GM19023 (cell line): Measurements from ENCODE around the gene HBP1.

Experiments
- ATAC-seq: cut with Tn5 transposase; IDR thresholded peaks from one replicate; pipeline ENCODE4 v1.9.1; 2021; ENCODE audit warnings: mild to moderate bottlenecking, moderate library complexity; ENCODE audit not compliant: unreplicated experiment

Gene HBP1

GRCh38 chr7:107181172-107181571 is 12.4 kb downstream of the HBP1 start:
- no peak for ATAC-seq

DNA sequence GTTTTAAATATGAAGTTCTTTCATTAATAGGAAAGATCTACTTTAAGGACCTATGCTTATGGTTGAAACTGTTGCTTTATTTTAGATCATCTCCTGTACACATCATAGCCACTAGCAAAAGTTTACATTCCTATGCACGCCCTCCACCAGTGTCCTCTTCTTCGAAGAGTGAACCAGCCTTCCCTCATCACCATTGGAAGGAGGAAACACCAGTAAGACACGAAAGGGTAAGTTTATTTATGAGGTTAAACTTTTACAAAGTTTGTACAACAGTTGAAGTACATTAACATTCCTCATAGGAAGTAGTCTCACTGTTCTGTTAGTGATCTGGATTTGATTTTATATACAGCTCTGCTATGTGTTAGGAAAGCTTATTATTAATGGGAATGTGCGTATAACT is 16.9 kb downstream of the HBP1 start:
- ATAC-seq, result no peak

GRCh38 chr7:107186240-107186639 is 17.4 kb downstream of the HBP1 start:
- ATAC-seq, result no peak

- no peak for ATAC-seq
Measured at GRCh38 chr7:107187774-107188173, 19.0 kb downstream of the HBP1 start.

- ATAC-seq, result no peak
Measured at GRCh38 chr7:107190090-107190489, 21.3 kb downstream of the HBP1 start.

GRCh38 chr7:107194052-107194451 is 25.2 kb downstream of the HBP1 start:
- no peak for ATAC-seq

DNA sequence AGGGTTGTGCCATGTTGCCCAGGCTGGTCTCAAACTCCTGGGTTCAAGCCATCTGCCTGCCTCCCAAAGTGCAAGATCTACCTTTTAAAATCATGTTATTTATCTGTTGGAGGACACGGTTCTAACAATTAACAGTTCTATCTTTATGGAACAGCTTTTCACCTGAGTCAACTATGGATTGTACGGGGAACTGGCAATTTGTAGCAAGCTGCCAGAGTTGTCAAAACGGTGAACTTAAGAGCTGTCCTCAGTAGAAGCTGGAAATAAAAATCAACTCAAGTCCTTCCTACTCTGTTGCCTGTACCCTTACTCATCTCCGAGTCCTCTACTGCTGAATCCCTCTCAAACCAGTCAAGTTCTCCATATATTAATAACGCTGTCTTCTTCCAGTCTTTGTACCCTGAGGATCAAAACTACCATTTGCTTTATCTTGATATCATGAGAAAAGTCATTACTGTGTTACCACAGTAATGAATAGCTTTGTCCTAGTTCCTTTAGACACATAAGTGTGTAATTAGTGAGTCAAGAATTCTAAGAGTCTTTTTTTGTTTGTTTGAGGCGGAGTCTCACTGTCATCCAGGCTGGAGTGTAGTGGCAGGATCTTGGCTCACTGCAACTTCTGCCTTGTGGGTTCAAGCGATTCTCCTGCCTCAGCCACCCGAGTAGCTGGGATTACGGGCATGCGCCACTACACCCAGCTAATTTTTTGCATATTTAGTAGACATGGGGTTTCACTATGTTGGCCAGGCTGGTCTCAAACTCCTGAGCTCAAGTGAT is 28.2 kb downstream of the HBP1 start:
- ATAC-seq, result no peak

- ATAC-seq, result peak; percentile 55
Measured at GRCh38 chr7:107201795-107202450, 33.1 kb downstream of the HBP1 start.

DNA sequence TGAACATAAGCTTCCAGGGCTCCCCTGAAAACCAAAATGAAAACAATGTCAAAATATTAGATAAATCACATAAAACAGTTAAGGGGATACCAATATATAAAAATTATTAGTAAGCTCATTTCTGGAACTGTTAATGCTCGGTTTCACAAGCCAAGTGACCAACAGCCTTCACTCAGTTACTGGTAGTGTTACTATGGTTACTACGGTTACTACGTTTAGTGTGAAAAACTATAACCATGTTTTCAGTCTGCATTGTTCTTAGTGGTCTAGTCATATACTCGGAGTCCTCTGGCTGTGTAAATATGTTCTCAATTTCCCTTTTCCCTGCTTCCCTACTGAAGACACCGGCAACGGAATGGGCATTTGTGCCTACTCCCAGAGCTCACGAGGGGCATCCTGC is 34.8 kb downstream of the HBP1 start:
- ATAC-seq, result no peak

GRCh38 chr7:107206136-107206535 is 37.3 kb downstream of the HBP1 start:
- no peak for ATAC-seq

- no peak for ATAC-seq
Measured at GRCh38 chr7:107206706-107207105, 37.9 kb downstream of the HBP1 start.

DNA sequence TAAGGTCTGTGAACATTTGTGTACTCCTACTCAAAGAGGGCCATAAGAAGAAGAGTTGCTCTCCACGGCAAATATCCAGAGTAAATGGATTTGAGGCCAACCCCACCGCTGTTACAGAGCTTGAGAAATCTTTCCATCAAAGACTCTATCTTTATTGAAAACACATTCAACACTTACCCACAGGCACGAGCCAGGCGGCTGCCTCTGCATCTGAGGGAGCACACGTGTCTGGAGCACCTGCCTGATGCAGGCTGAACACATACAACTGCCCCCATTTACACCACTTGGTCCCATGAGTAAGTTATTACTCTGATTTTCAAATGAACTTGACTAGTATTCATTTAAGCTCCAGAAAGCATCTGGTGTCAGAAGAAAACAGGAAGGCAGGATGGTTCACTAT is 38.7 kb downstream of the HBP1 start:
- no peak for ATAC-seq

- no peak for ATAC-seq
Measured at GRCh38 chr7:107208024-107208521, 39.3 kb downstream of the HBP1 start.

DNA sequence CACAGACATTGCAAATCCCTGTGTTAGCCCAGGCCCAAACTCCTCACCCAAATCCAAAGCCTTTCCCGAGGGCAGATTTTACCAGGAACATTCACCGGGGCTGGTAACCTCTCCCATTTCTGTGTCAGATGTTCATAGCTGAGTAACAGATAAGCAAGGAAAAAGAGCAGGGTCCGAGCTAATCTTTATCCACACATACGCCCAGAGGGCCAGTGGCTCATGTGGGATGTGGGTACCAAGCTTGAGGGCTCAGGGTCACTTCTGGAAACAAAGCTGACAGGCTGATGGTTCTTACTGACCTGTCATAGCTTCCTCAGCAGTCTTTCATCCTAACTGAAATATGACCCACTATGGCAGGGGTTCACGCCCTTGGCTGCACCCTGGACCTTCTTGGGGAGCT is 39.8 kb downstream of the HBP1 start:
- ATAC-seq, result no peak

GRCh38 chr7:107209565-107209964 is 40.8 kb downstream of the HBP1 start:
- no peak for ATAC-seq

DNA sequence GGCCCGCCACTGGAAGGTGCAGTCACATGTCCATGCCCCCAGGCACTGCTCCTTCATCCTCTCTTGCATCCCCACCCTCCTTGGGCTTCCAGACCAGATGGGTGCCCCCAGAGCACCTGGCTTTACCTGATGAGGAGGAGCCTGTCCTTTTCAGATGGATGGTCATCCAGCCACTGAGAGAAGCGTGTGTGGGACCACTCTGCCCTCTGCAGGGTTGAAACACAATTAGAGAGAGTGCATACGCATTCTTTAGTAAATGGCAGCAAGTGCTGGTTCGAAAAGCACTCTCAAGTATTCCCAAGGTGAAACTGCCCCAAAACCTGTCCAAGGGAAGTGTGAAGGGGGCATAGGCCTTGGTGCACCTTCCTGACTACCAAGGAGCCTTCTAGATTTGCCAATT is 41.6 kb downstream of the HBP1 start:
- no peak for ATAC-seq

GRCh38 chr7:107212725-107213124 is 43.9 kb downstream of the HBP1 start:
- no peak for ATAC-seq

GRCh38 chr7:107213193-107213788 is 44.5 kb downstream of the HBP1 start:
- no peak for ATAC-seq

DNA sequence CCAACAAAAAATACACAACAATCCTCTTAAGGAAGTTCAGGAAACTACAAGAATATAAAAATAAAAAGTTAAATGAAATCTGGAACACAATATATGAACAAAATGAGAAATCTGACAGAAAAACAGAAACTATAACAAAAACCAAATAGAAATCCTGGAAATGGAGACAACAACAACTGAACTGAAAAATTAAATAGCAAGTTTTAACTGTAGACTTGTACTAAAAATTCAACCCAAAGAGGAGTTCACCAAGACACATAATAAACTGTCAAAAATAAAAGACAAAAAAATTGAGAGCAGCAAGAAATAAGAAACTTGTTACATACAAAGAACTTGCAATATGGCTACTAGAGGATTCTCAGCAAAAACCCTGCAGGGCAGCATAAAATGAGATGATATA is 45.1 kb downstream of the HBP1 start:
- ATAC-seq, result no peak

- ATAC-seq, result no peak
Measured at GRCh38 chr7:107219563-107220244, 50.9 kb downstream of the HBP1 start.

GRCh38 chr7:107220356-107220755 is 51.6 kb downstream of the HBP1 start:
- ATAC-seq, result no peak
